H1 (cell line): ENCODE measurements around the gene BIRC5. TPM values are rescaled to one million over a fixed set of nuclear protein-coding genes. Genes with fewer than 3 reads are reported as not detected.

Experiments
- ASH2L ChIP-seq: fragments of 200-600, 300-600 bp; sonication (generic); IDR thresholded peaks from one replicate; pipeline ENCODE4 v1.7.1; 2017; ENCODE audit warnings: low read length
- BCL11A ChIP-seq, 2 experiments: IDR thresholded peaks; one replicate each; pipeline ENCODE4 v1.6.1; 2011; ENCODE audit warnings: low read depth in 2 of 2, low read length in 2 of 2, mild to moderate bottlenecking in 2 of 2
- CBX5 ChIP-seq: fragments of 300-800, 300-1000 bp; sonication (generic); IDR thresholded peaks from 2 replicates; pipeline ENCODE4 v1.7.1; 2016; ENCODE audit warnings: antibody characterized with exemption, low read length, low read depth
- CHD1 ChIP-seq: IDR thresholded peaks from 2 replicates; pipeline ENCODE4 v1.6.1; 2012; ENCODE audit warnings: low read depth, low read length, improper control_type of control experiment
- EGR1 ChIP-seq: IDR thresholded peaks from 2 replicates; pipeline ENCODE4 v1.6.1; 2011; ENCODE audit warnings: low read depth, low read length, borderline replicate concordance
- EZH2 ChIP-seq: fragments of 200-600 bp; sonication (generic); IDR thresholded peaks from 2 replicates; pipeline ENCODE4 v1.7.1; 2012; ENCODE audit warnings: low read depth, mild to moderate bottlenecking, moderate library complexity, low read length, inconsistent platforms; ENCODE audit not compliant: severe bottlenecking
- GABPA ChIP-seq: IDR thresholded peaks from 2 replicates; pipeline ENCODE4 v1.6.1; 2011; ENCODE audit warnings: mild to moderate bottlenecking, low read length, moderate library complexity, borderline replicate concordance; ENCODE audit not compliant: insufficient read depth
- HDAC2 ChIP-seq, 2 experiments: fragments of 300-600 bp in 1 of 2; sonication (generic) in 1 of 2; IDR thresholded peaks; 2 replicates each; pipeline ENCODE4 v1.6.1; 2011 to 2012; ENCODE audit warnings: low read depth in 2 of 2, low read length in 2 of 2, mild to moderate bottlenecking in 2 of 2, moderate library complexity in 2 of 2, borderline replicate concordance in 1 of 2, inconsistent platforms in 1 of 2
- JUND ChIP-seq: IDR thresholded peaks from 2 replicates; pipeline ENCODE4 v1.6.1; 2011; ENCODE audit warnings: mild to moderate bottlenecking, improper control_type of control experiment, low read length
- KDM5A ChIP-seq: fragments of 200-600 bp; IDR thresholded peaks from 2 replicates; pipeline ENCODE4 v1.7.1; 2012; ENCODE audit warnings: mild to moderate bottlenecking, low read length, inconsistent platforms, mixed read lengths
- MAFK ChIP-seq: IDR thresholded peaks from 2 replicates; pipeline ENCODE4 v1.6.1; 2012; ENCODE audit warnings: low read depth, mild to moderate bottlenecking, improper control_type of control experiment, low read length
- PHF8 ChIP-seq: fragments of 200-600 bp; sonication (generic); conservative IDR thresholded peaks from 2 replicates; pipeline ENCODE4 v1.7.1; 2012; ENCODE audit warnings: low read depth, mild to moderate bottlenecking, inconsistent platforms, low read length, moderate library complexity
- RAD21 ChIP-seq, 2 experiments: IDR thresholded peaks in 1 of 2; conservative IDR thresholded peaks in 1 of 2; 2 replicates each; pipeline ENCODE4 v1.6.1; 2011; ENCODE audit warnings: low read depth in 2 of 2, low read length in 2 of 2, improper control_type of control experiment in 1 of 2, inconsistent platforms in 1 of 2, mild to moderate bottlenecking in 1 of 2, moderate library complexity in 1 of 2
- SIRT6 ChIP-seq: IDR thresholded peaks from one replicate; pipeline ENCODE4 v1.7.1; 2012; ENCODE audit warnings: low read length, inconsistent platforms
- SP1 ChIP-seq: IDR thresholded peaks from 2 replicates; pipeline ENCODE4 v1.6.1; 2011; ENCODE audit warnings: low read depth, low read length
- TAF1 ChIP-seq: IDR thresholded peaks from 2 replicates; pipeline ENCODE4 v1.6.1; 2011; ENCODE audit warnings: mild to moderate bottlenecking, low read depth, low read length
- TBP ChIP-seq: IDR thresholded peaks from 2 replicates; pipeline ENCODE4 v1.6.1; 2011; ENCODE audit warnings: low read depth, low read length, improper control_type of control experiment
- YY1 ChIP-seq: IDR thresholded peaks from 2 replicates; pipeline ENCODE4 v1.6.1; 2011; ENCODE audit warnings: low read depth, mild to moderate bottlenecking, low read length
- polyA plus RNA-seq, 7 experiments: library from polyadenylated mRNA; depleted of rRNA in 3 of 7; stranded (reverse) in 5 of 7; unstranded in 2 of 7; fragments of >200 nt in 5 of 7; fragments of 200-250 nt in 2 of 7; gene quantifications; 1 replicate in 5 of 7; 2 replicates in 1 of 7; 4 replicates in 1 of 7; pipeline versions ENCODE4 v1.2.1 to v1.2.3, GENCODE V29; 2011 to 2013; ENCODE audit warnings: missing spikeins in 2 of 7, mixed read lengths in 2 of 7
- total RNA-seq: library from RNA; stranded (reverse); fragmentation: NEBNext Ultra II Directional; extraction: Animal tissue kit (Norgen Biotek cat#: 25700); gene quantifications from 2 replicates; pipeline ENCODE4 v1.2.1, GENCODE V29; 2021
- TF ChIP-seq, protein P1 (sequence below), 3 experiments: IDR thresholded peaks; 1 replicate in 2 of 3; 2 replicates in 1 of 3; pipeline versions ENCODE4 v1.5.1 to v1.6.1; 2011; ENCODE audit warnings: low read length in 3 of 3, mild to moderate bottlenecking in 3 of 3, inconsistent platforms in 2 of 3, low read depth in 1 of 3, moderate library complexity in 1 of 3; ENCODE audit not compliant: insufficient read depth in 1 of 3; ENCODE audit errors: control extremely low read depth in 1 of 3
- TF ChIP-seq, protein P2 (sequence below): IDR thresholded peaks from 2 replicates; pipeline ENCODE4 v1.6.1; 2011; ENCODE audit warnings: low read depth, mild to moderate bottlenecking, low read length; ENCODE audit not compliant: insufficient read depth

BIRC5 gene
- total and polyA plus RNA-seq, 2 of the 8 experiments (the other 6 are each of a cell fraction or from before 2014, with no cell fraction given) = 42.2 to 108 TPM

DNA sequence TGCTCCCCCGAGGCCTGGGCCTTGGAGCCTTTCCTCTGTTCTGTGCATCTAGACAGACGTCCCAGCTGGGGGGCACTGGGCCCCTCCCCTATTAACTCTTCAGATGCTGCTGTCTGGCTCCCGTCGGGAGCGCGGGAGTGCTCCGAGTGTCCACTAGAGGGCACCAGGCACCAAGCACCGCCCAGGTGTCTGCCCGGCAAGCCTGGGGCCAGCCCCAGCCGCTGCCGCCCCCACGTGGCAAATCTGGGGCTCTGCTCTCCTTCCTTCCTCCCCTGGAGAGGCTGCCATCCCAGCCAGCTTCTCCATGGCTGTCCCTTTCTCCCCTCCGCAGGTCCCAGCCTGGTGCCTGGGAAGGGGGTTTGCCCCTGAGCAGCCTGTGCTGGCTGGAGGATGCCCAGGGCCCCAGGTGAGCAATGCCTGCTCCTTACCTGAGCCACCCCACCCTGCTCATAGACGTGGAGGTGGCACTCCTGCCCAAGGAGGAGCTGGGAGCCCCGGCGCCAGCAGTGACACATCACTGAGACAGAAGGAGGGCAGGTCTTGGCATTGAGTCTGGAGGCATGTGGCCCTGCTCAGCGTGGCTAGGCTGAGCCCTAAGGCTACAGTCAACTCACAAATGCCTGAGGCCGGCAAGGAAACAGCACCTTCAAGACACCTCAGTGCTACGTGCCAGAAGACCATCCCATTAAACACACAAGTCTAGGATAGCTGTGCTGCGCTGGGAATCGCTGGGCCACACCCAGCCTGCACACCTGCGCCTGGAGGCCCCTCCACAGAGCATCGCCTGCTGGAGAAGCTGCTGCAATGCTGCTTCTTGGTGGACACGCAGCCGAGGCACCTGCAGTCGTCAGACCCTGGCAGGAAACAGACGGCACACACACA is 37.1 kb downstream of the BIRC5 start (continued):
- TF ChIP-seq EZH2 (no peak), CHD1 (no peak), KDM5A (no peak), PHF8 (0 out of 2 replicates have a peak, but pooled peaks have one; percentile 11), MAFK (no peak), SIRT6 (no peak), YY1 (peak; percentile 62; the same call in 1 of the 2 replicates), GABPA (peak; percentile 56; the same call in 1 of the 2 replicates), HDAC2 (IDR thresholded peaks at IDR 0.05; ENCODE audit: borderline replicate concordance in 1 of 2, low read depth in 2 of 2, low read length in 2 of 2) (no peak), CBX5 (no peak), JUND (peak; percentile 49; the same call in 1 of the 2 replicates), TAF1 (no peak), SP1 (peak; percentile 79), EGR1 (0 out of 2 replicates have a peak, but pooled peaks have one; percentile 44), ASH2L (no peak), BCL11A (IDR thresholded peaks at IDR 0.05; ENCODE audit: low read depth in 2 of 2, low read length in 2 of 2) (no peak), TBP (peak; percentile 45; the same call in 1 of the 2 replicates), RAD21 (IDR thresholded peaks at IDR 0.05 in 1 of 2, conservative IDR thresholded peaks at IDR 0.05 in 1 of 2; ENCODE audit: low read depth in 2 of 2, low read length in 2 of 2) (peak; percentile 93 to 95)
- TF ChIP-seq, protein P1, sequence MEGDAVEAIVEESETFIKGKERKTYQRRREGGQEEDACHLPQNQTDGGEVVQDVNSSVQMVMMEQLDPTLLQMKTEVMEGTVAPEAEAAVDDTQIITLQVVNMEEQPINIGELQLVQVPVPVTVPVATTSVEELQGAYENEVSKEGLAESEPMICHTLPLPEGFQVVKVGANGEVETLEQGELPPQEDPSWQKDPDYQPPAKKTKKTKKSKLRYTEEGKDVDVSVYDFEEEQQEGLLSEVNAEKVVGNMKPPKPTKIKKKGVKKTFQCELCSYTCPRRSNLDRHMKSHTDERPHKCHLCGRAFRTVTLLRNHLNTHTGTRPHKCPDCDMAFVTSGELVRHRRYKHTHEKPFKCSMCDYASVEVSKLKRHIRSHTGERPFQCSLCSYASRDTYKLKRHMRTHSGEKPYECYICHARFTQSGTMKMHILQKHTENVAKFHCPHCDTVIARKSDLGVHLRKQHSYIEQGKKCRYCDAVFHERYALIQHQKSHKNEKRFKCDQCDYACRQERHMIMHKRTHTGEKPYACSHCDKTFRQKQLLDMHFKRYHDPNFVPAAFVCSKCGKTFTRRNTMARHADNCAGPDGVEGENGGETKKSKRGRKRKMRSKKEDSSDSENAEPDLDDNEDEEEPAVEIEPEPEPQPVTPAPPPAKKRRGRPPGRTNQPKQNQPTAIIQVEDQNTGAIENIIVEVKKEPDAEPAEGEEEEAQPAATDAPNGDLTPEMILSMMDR (IDR thresholded peaks at IDR 0.05; ENCODE audit: control extremely low read depth in 1 of 3, insufficient read depth in 1 of 3, low read depth in 1 of 3, low read length in 3 of 3) = peak; percentile 99
- TF ChIP-seq, protein P2, sequence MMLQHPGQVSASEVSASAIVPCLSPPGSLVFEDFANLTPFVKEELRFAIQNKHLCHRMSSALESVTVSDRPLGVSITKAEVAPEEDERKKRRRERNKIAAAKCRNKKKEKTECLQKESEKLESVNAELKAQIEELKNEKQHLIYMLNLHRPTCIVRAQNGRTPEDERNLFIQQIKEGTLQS = peak; percentile 75
